Uterus (tissue), 2 donors: ENCODE data around the gene DMKN.

Source experiments
- POLR2A ChIP-seq, 2 donors: fragments of 450-650 bp; IDR thresholded peaks; one replicate each; pipeline ENCODE4 v1.6.1; 2016; ENCODE audit warnings: antibody characterized with exemption in 2 of 2, mild to moderate bottlenecking in 1 of 2, moderate library complexity in 1 of 2
- TF ChIP-seq, protein P1 (sequence below), 4 experiments: fragments of 200-600 bp in 2 of 4; fragments of 450-650 bp in 2 of 4; sonication (generic) in 2 of 4; IDR thresholded peaks; one replicate each; pipeline ENCODE4 v1.5.1; 2016 to 2019; ENCODE audit warnings: antibody characterized with exemption in 4 of 4, mild to moderate bottlenecking in 2 of 4, moderate library complexity in 1 of 4

- TF ChIP-seq, protein P1, sequence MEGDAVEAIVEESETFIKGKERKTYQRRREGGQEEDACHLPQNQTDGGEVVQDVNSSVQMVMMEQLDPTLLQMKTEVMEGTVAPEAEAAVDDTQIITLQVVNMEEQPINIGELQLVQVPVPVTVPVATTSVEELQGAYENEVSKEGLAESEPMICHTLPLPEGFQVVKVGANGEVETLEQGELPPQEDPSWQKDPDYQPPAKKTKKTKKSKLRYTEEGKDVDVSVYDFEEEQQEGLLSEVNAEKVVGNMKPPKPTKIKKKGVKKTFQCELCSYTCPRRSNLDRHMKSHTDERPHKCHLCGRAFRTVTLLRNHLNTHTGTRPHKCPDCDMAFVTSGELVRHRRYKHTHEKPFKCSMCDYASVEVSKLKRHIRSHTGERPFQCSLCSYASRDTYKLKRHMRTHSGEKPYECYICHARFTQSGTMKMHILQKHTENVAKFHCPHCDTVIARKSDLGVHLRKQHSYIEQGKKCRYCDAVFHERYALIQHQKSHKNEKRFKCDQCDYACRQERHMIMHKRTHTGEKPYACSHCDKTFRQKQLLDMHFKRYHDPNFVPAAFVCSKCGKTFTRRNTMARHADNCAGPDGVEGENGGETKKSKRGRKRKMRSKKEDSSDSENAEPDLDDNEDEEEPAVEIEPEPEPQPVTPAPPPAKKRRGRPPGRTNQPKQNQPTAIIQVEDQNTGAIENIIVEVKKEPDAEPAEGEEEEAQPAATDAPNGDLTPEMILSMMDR (IDR thresholded peaks at IDR 0.05): no peak
- TF ChIP-seq POLR2A (IDR thresholded peaks at IDR 0.05): no peak
Observed at GRCh38 chr19:35488677-35489076, 24.8 kb downstream of the DMKN start.
